HG03060 (cell line): ENCODE measurements around the gene GIPC1.
"Not testable (repeated sequence)": the region's sequence is repeated elsewhere in the genome, so short reads cannot be mapped to it uniquely, and the experiment has no call there.

Experiments used
- ATAC-seq: cut with Tn5 transposase; IDR thresholded peaks from one replicate; pipeline ENCODE4 v1.9.1; 2021; ENCODE audit warnings: low read depth, moderate number of reproducible peaks; ENCODE audit not compliant: unreplicated experiment

Gene GIPC1

DNA sequence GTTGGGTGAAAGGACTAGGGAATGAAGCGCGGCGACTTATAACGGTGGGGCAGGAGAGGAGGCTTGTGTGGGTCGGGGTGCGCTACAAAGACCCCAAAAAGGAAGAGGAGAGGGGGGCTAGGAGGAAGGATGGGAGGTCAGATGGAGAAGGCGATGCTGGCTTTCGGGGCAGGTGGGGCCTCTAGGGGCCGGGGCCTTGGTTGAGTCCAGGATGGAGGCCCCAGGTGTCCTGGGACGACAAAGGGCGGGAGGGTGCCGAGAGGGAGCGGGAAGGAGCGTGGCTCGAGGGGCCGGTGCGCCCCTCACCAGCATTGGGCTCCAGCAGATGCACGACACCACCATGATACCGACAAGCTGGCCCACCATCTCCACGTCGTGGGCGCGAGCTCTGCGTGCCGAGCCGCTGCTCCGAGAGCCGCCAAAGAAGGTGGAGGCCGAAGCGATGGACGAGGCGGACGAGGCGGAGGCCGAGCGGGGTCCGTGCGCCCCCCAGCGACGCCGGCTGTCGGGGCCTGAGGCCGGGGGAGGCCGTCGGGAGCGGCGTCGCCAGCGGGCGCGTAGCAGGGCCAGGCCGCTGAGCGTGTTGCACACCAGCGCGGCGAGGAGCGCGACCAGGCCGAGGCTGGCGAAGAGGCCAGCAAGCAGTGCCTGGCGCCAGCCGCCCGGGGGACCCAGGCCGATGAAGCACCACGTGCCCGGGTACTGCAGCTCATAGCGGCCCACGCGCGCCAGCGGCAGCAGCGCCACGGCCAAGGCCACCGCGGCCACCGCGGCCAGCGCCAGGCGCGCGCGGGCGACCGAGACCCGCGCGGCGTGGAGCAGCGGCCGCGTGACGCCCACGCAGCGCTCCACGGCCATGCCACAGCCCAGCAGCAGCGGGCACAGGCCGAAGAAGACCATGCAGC, 22.6 kb downstream of the GIPC1 start:
- no peak for ATAC-seq

DNA sequence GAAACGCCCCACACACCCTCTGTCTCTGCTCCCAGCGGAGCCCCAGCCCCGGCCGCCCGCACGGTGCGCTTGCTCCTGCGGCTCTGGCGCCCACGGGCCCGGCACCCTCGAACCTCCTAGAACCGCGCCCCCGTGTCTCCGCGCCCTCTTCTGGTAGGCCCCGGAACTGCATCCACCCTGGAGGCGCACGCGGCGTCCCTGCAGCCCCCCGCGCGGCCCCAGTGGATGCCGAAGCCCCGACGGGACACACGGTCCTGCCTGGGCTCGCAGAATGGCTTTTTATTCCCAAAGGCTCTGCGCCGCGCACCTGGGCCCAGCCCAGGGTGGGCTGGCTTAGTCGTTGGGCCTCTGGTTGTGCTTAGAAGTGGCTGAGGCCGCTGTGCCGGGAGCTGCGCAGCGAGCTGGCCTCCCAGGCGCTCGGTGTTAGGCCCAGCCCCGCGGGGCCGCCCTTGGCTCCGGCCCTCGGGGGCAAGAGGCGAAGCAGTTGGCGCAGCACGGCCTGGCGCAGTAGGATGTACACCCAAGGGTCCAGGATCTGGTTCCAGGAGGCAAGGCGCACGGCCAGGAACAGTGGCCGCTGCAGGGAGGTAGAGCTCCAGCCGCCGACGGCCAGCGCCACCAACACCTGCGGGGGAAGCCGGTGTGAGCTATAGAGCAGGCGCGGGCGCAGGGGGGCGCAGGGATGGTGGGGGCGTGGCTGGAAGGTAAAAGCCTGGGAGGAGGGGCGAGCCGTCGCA, 23.6 kb downstream of the GIPC1 start:
- no peak for ATAC-seq

DNA sequence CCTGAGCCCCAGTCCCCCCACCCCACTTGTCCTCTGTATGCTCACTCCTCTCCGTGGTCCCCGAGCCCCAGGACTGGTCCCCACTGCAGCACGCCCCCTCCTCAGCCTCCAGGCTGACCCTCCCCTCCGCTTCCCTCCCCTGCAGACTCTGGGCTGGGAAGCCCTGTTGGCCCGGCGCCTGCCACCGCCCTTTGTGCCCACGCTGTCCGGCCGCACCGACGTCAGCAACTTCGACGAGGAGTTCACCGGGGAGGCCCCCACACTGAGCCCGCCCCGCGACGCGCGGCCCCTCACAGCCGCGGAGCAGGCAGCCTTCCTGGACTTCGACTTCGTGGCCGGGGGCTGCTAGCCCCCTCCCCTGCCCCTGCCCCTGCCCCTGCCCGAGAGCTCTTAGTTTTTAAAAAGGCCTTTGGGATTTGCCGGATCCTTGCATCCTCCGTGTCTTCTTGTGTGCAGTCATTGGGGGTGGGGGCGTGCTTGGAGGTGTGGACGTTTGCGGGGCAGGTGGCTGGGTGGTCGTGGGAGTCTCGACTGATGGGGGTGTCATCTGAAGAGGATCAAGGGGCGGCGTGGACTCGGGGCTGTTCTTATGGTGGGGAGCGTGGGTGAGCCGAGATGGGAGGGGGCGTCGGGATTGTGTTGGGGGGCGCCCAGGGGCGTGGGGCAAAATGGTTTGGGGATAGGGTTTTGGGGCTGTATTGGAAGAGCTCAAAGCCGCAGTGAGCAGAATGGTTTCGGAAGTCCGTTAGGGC, 24.3 kb downstream of the GIPC1 start:
- ATAC-seq = no peak

DNA sequence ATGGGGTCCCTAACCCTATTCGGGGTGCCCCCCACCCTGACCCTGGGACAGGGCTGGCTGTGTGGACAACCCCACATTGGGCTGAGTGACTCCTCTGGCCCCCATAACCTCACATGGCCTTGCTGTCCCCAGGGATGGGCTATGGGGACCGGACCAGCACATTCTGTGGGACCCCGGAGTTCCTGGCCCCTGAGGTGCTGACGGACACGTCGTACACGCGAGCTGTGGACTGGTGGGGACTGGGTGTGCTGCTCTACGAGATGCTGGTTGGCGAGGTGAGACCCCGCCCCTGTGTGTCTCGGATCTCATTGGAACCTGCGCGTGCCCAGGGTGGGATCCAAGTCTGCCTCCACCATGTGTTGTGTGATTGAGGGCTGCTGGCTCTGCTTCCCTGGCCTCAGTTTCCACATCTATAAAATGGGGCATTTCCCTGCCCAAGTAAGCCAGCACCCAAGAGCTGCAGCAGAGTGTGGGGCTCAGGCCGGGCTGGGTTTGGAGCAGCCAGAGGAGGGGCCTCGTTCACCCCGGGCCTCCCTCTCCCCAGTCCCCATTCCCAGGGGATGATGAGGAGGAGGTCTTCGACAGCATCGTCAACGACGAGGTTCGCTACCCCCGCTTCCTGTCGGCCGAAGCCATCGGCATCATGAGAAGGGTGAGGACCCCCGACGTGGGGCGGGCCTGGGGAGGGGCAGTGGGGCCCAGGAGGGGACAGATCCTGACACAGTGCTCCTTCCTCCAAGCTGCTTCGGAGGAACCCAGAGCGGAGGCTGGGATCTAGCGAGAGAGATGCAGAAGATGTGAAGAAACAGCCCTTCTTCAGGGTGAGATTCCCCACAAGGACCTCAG, 25.7 kb downstream of the GIPC1 start:
- no peak for ATAC-seq

DNA sequence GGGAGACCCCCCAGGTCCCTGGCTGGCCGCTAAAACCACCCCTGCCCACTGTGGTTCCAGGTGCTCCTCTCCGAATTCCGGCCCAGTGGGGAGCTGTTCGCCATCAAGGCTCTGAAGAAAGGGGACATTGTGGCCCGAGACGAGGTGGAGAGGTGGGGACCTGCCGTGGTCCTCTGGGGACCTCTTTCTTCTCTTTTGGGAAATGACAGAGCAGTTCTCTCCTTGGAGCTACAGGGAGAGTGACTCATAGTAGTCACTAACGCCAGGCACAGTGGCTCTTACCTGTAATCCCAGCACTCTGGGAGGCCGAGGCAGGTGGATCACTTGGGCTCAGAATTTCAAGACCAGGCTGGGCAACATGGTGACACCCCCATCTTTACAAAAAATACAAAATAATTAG, 28.1 kb downstream of the GIPC1 start:
- no peak for ATAC-seq

DNA sequence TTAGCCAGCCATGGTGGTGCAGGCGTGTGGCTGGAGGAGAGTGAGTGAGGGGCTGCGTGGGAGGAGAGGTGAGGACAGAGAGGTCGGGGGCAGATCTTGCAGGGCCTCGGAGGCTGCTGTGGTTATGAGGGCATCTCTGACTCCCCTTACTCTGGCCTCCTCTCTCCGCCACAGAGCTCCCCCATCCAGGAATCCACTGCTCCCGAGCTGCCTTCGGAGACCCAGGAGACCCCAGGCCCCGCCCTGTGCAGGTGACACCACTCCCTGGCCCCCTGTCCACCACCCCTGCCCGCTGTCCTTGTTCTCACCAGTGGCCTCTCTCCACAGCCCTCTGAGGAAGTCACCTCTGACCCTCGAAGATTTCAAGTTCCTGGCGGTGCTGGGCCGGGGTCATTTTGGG, 28.5 kb downstream of the GIPC1 start:
- ATAC-seq = no peak

DNA sequence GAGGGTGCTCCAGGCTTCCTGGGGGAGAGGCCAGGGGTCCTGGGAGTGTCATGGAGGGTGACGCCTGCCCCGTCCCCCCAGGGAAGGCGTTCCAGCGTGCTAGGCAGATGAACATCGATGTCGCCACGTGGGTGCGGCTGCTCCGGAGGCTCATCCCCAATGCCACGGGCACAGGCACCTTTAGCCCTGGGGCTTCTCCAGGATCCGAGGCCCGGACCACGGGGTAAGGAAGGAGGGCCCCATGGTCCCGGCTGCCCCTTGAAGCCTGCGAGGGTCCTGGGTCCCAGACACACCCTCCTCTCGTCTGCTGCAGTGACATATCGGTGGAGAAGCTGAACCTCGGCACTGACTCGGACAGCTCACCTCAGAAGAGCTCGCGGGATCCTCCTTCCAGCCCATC, 32.2 kb downstream of the GIPC1 start:
- no peak for ATAC-seq

DNA sequence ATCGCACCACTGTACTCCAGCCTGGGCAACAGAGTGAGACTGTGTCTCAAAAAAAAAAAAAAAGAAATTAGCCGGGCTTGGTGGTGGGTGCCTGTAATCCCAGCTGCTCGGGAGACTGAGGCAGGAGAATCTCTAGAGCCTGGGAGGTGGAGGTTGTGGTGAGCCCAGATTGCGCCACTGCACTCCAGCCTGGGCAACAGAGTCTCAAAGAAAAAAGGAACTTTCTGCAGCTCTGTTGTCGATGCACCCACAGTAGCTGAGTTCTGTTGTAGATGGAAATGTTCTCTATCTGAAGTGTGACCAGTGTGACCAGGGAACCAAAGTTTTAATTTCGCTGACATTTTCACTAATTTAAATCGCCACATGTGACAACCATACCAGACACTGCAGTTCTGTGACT, 33.5 kb downstream of the GIPC1 start:
- not testable (repeated sequence) for ATAC-seq

DNA sequence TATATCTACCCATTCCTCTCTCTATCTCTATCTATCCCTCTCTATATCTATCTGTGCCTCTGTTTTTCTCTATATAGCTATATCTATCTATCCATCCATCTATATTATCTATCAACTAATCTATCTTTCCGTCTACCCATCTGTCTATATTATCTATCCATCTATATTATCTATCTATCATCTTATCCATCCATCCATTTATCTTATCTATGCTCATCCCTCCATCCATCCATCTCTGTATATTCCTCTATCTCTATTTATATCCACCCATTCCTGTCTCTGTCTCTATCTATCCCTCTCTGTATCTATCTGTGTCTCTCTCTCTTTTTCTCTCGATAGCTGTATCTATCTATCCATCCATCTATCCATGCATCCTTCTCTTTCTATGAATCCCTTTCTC, 35.0 kb downstream of the GIPC1 start:
- ATAC-seq = no peak

DNA sequence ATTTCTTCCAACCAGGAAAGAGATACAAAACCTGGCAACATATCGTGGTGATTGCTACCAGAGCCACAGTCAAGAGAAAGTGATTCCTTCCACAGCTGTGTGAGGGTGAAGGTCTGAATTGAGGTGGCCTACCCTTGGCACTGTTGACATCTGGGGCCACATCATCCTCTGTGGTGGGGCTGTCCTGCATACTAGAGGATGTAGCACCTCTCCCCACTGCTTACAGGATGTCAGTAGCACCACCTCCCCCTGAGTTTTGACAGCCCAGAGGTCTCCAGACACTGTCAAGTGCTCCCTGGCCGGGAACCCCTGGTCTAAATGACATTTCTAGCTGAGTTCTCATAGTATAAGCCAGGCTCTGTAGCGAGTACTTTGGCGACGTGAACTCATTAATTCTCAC, 36.2 kb downstream of the GIPC1 start:
- no peak for ATAC-seq

DNA sequence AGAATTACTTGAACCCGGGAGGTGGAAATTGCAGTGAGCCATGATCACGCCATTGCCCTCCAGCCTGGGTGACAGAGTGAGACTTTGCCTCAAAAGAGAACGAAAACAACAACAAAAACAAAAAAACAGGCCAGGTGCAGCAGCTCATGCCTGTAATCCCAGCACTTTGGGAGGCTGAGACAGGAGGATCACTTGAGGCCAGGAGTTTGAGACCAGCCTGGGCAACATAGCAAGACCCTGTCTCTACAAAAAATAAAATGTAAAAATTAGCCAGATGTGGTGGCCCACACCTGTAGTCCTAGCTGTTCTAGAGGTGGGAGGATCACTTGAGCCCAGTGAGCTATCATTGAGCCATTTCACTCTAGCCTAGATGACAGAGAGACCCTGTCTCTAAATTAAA, 43.6 kb downstream of the GIPC1 start:
- not testable (repeated sequence) for ATAC-seq

DNA sequence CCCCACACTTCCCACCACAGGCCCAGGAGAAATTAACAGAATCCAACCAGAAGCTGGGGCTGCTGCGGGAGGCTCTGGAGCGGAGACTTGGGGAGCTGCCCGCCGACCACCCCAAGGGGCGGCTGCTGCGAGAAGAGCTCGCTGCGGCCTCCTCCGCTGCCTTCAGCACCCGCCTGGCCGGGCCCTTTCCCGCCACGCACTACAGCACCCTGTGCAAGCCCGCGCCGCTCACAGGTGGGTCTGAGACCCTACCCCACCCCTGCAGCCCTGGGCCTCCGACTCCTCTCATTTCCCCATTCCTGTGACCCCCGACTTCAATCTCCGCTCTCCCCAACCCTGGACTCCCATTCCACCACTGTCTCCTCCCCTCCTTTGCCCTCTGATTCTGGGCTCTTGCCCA, 45.1 kb downstream of the GIPC1 start:
- ATAC-seq = no peak

DNA sequence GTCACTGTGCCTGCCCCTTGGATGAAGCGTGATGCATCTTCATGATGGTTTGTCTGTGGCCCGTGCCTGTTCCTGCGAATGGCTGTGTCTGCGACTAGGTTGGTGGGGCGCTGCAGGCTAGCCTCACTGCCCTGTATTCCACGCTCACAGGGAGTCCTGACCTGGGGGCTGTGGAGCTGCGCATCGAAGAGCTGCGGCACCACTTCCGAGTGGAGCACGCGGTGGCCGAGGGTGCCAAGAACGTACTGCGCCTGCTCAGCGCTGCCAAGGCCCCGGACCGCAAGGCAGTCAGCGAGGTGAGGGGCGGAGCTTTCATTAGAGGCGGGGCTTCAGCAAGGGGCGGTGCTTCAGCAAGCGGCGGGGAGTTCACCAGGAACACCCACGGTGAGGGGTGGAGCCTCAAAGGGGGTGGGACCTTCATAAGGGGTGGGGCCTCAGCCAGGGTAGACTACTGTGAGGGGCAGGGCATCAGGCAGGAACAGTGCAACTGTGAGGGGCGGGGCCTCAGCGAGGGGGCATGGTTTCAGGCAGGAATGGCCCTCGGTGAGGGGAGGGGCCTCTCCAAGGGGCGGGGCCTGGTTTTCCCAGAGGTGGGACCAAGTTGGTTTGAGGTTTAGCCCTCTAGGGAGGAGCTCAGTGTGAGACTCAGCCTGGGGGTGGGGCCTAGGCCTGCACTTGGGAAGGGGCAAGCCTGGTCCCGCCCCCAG, 45.6 kb downstream of the GIPC1 start:
- ATAC-seq = no peak

DNA sequence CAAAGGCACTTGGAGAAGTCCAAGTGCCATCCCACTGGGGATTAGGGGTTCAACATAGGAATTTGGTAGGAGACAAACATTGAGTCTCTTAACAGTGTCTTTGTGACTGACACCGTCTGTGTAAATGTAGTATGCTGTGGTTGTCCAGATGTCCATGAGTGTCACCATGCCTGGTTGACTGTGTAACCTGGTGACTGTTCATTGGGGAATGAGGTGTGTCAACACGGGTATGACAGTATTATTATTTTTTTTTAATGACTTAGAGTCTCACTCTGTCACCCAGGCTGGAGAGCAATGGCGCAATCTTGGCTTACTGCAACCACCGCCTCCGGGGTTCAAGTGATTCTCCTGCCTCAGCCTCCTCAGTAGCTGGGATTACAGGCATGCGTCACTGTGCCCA, 46.6 kb downstream of the GIPC1 start:
- no peak for ATAC-seq

DNA sequence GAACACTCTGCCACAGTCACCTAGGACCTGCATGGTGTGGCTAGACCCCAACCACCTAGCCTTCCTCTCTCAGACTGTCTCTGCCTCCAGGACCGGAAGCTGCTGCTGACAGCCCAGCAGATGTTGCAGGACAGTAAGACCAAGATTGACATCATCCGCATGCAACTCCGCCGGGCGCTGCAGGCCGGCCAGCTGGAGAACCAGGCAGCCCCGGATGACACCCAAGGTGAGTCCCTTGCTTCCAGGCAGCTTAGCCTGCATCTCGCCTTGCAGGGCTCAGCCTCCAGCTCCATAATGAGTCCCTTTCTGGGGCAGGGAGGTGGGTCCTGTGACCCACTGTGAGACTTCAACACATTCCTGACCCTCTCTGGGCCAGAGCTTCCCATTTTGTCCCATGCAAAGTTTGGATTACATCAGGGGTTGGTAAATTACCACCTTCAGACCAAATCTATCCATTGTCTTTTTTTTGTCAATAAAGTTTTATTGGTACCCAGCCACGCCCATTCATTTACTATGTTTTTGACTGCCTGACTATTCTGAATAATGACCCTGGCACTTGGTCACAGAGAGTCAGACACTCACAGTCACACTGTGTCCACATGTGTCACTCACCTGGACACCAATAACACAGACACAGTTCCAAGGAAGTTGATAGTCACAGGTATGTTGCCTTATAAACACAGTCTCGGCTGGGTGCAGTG, 49.4 kb downstream of the GIPC1 start:
- no peak for ATAC-seq

DNA sequence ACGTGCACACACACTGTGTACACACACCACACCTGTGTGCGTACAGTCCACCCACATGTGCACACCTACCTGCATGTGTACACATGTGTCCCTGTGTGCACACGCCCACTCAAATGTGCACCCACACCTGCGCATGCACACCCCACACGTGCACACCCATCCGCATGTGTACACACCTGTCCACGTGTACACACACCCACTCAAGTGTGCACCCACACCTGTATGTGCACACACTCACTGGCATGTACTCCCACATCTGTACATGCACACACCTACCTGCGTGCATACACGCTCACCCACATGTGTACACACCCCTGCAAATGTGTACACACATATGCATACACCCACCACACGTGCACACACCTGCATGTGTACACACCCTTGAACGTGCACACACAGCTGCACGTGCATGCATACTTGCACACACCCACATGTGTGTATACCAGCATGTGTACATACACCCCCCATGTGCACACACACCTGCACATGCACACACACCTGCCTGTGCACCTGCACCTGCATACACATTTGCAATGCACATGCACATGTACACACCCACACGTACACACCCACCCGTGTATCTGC, 52.2 kb downstream of the GIPC1 start:
- no peak for ATAC-seq

DNA sequence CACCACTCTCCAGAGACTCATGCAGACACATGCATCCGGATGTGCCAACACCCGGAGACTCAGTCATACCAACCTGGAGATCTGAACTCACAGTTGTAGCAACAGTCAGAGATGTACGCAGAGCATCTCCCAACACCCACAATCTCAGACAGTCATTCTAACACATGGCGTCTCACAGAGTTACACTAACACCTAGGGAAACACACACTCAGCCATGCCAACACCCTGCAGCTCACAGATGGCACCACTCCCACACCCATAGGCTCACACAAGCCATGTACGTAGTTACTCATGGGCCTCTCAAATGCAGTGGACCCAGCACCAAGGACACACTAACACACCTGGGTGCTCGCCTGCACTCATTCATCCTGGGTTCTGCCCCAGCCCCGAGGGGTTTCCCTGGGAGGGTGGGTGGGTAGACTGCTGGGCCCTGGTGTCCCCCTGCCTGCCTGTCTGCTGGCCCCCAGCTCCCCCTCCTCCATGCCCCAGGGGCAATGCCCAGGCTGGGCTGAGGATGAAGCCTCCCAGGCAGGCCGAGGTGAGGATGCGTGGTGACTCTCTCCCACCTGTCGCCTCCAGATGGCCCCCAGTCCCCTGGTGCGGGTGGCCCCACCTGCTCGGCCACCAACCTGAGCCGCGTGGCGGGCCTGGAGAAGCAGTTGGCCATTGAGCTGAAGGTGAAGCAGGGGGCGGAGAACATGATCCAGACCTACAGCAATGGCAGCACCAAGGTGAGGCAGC, 52.9 kb downstream of the GIPC1 start:
- no peak for ATAC-seq
